Measurements from ENCODE around the gene OR10AD1.

The OR10AD1 gene

GRCh38 chr12:48192861-48193260, 10.2 kb downstream of the OR10AD1 start:
- in situ Hi-C loops (cut with MboI; ENCODE audit: low sequenced_read_pairs) = no loop called here

GRCh38 chr12:48191096-48191495, 12.0 kb downstream of the OR10AD1 start:
- in situ Hi-C loops (cut with MboI; ENCODE audit: low sequenced_read_pairs) = no loop called here

- in situ Hi-C loops (cut with MboI; ENCODE audit: low sequenced_read_pairs) = no loop called here
Observed at GRCh38 chr12:48189331-48190125, 13.6 kb downstream of the OR10AD1 start.

- in situ Hi-C loops (cut with MboI; ENCODE audit: low sequenced_read_pairs) = no loop called here
Observed at GRCh38 chr12:48187916-48188695, 15.0 kb downstream of the OR10AD1 start.

- in situ Hi-C loops (cut with MboI; ENCODE audit: low sequenced_read_pairs) = no loop called here
Observed at GRCh38 chr12:48185181-48185919, 17.7 kb downstream of the OR10AD1 start.

GRCh38 chr12:48184549-48184922, 18.6 kb downstream of the OR10AD1 start:
- in situ Hi-C loops (cut with MboI; ENCODE audit: low sequenced_read_pairs) = no loop called here

- in situ Hi-C loops (cut with MboI; ENCODE audit: low sequenced_read_pairs) = no loop called here
Observed at GRCh38 chr12:48183876-48184548, 19.1 kb downstream of the OR10AD1 start.

GRCh38 chr12:48183091-48183875, 19.8 kb downstream of the OR10AD1 start, which contains the start of gene CCDC184:
CCDC184 (plus strand) TSS chr12:48183644; CDS start chr12:48184123, 479 bp downstream.
- in situ Hi-C loops (cut with MboI; ENCODE audit: low sequenced_read_pairs) = no loop called here

GRCh38 chr12:48182631-48183030, 20.5 kb downstream of the OR10AD1 start:
- in situ Hi-C loops (cut with MboI; ENCODE audit: low sequenced_read_pairs) = no loop called here

GRCh38 chr12:48180857-48181495, 22.1 kb downstream of the OR10AD1 start:
- in situ Hi-C loops (cut with MboI; ENCODE audit: low sequenced_read_pairs) = no loop called here

GRCh38 chr12:48180424-48180823, 22.7 kb downstream of the OR10AD1 start:
- in situ Hi-C loops (cut with MboI; ENCODE audit: low sequenced_read_pairs) = no loop called here

GRCh38 chr12:48179466-48179865, 23.6 kb downstream of the OR10AD1 start:
- in situ Hi-C loops (cut with MboI; ENCODE audit: low sequenced_read_pairs) = no loop called here

GRCh38 chr12:48177982-48178381, 25.1 kb downstream of the OR10AD1 start:
- in situ Hi-C loops (cut with MboI; ENCODE audit: low sequenced_read_pairs) = no loop called here

GRCh38 chr12:48176417-48176751, 26.7 kb downstream of the OR10AD1 start:
- in situ Hi-C loops (cut with MboI; ENCODE audit: low sequenced_read_pairs) = no loop called here

- in situ Hi-C loops (cut with MboI; ENCODE audit: low sequenced_read_pairs) = no loop called here
Observed at GRCh38 chr12:48175613-48176416, 27.3 kb downstream of the OR10AD1 start.

GRCh38 chr12:48169011-48169410, 34.1 kb downstream of the OR10AD1 start:
- in situ Hi-C loops (cut with MboI; ENCODE audit: low sequenced_read_pairs) = loop anchor here (25.0 kb wide), 1 partner anchor 432 kb away; the partner anchor contains the start of gene ENDOU

- in situ Hi-C loops (cut with MboI; ENCODE audit: low sequenced_read_pairs) = loop anchor here (25.0 kb wide), 1 partner anchor 428 kb away; the partner anchor contains the start of gene ENDOU
Observed at GRCh38 chr12:48165089-48165981, 37.8 kb downstream of the OR10AD1 start.

GRCh38 chr12:48164451-48164850, 38.6 kb downstream of the OR10AD1 start:
- in situ Hi-C loops (cut with MboI; ENCODE audit: low sequenced_read_pairs) = loop anchor here (25.0 kb wide), 1 partner anchor 427 kb away; the partner anchor contains the start of gene ENDOU
